H1 (cell line): ENCODE measurements around the gene PRDM5. TPM values are rescaled to one million over a fixed set of nuclear protein-coding genes. Genes with fewer than 3 reads are reported as not detected.
A peak's percentile ranks its signal among the peaks of the same experiment; 100 is the strongest.

Experiments
- CTCF ChIA-PET: fragments of 300-600 bp; sonication (Branson Sonifier 250); formaldehyde crosslinking; loops from one replicate; lab custom pipeline; 2021; ENCODE audit not compliant: partially characterized antibody; lab: Charles Lee
- POLR2A ChIA-PET: fragments of 300-600 bp; sonication (Branson Sonifier 250); formaldehyde crosslinking; loops from one replicate; lab custom pipeline; 2021; ENCODE audit warnings: inconsistent platforms; ENCODE audit not compliant: partially characterized antibody; lab: Charles Lee
- DNase-seq, 2 experiments: peaks; one replicate each; pipeline versions ENCODE4 v3.0.0 to v3.0.0-alpha.2; 2010 to 2022; ENCODE audit warnings: low spot score in 2 of 2, low read depth in 1 of 2, mixed read lengths in 1 of 2
- FAIRE-seq: peaks from 2 replicates; lab custom pipeline; 2011; peaks lifted over from hg19 to GRCh38; lab: Jason Lieb, UNC
- H2AFZ ChIP-seq: 2 replicates; pipeline ENCODE4 v1.8.1; 2012; ENCODE audit warnings: low read length, inconsistent platforms
- H2AK5ac ChIP-seq: 2 replicates; pipeline ENCODE4 v1.6.1; 2013; ENCODE audit warnings: low read depth, low read length
- H2BK120ac ChIP-seq: replicated peaks from 2 replicates; pipeline ENCODE3; 2013; ENCODE audit warnings: low read depth, low read length, inconsistent platforms
- H2BK12ac ChIP-seq: 2 replicates; pipeline ENCODE4 v1.6.1; 2013; ENCODE audit warnings: low read depth, low read length
- H2BK15ac ChIP-seq: 2 replicates; pipeline ENCODE4 v1.6.1; 2013; ENCODE audit warnings: low read length
- H2BK20ac ChIP-seq: 2 replicates; pipeline ENCODE4 v1.6.1; 2013; ENCODE audit warnings: low read length
- H2BK5ac ChIP-seq: 2 replicates; pipeline ENCODE4 v1.6.1; 2013; ENCODE audit warnings: low read depth, low read length
- H3K14ac ChIP-seq: 2 replicates; pipeline ENCODE4 v1.6.1; 2013; ENCODE audit warnings: inconsistent platforms; ENCODE audit not compliant: insufficient read length
- H3K18ac ChIP-seq: 2 replicates; pipeline ENCODE4 v1.6.1; 2013; ENCODE audit warnings: low read length; ENCODE audit errors: extremely low read depth
- H3K23ac ChIP-seq: 2 replicates; pipeline ENCODE4 v1.6.1; 2013; ENCODE audit warnings: inconsistent platforms; ENCODE audit not compliant: insufficient read length
- H3K23me2 ChIP-seq: 2 replicates; pipeline ENCODE4 v1.6.1; 2013; ENCODE audit warnings: low read depth, low read length
- H3K27ac ChIP-seq: 2 replicates; pipeline ENCODE4 v1.6.1; 2011; ENCODE audit warnings: low read depth, low read length, inconsistent platforms
- H3K27me3 ChIP-seq, 4 experiments: replicated peaks in 1 of 4; 1 replicate in 1 of 4; 2 replicates in 3 of 4; pipeline versions ENCODE4 v1.6.1 to v1.8.1; 2011 to 2013; ENCODE audit warnings: low read length in 3 of 4, mild to moderate bottlenecking in 3 of 4, inconsistent platforms in 2 of 4, mixed read lengths in 2 of 4, moderate library complexity in 1 of 4; ENCODE audit not compliant: control insufficient read depth in 3 of 4, insufficient read depth in 3 of 4; ENCODE audit errors: extremely low read depth in 1 of 4
- H3K36me3 ChIP-seq, 4 experiments: 2 replicates each; pipeline versions ENCODE4 v1.6.1 to v1.8.1; 2011 to 2013; ENCODE audit warnings: mild to moderate bottlenecking in 4 of 4, low read length in 3 of 4, moderate library complexity in 2 of 4, control low read depth in 1 of 4, inconsistent platforms in 1 of 4; ENCODE audit not compliant: insufficient read depth in 4 of 4, control insufficient read depth in 2 of 4
- H3K4ac ChIP-seq: replicated peaks from 2 replicates; pipeline ENCODE3; 2013; ENCODE audit warnings: low read length, low read depth, mixed read lengths, inconsistent platforms; ENCODE audit not compliant: insufficient read length
- H3K4me1 ChIP-seq, 4 experiments: replicated peaks in 1 of 4; 1 replicate in 1 of 4; 2 replicates in 3 of 4; pipeline versions ENCODE4 v1.6.1 to v1.8.1; 2011 to 2013; ENCODE audit warnings: low read length in 3 of 4, inconsistent platforms in 2 of 4, mixed read lengths in 1 of 4; ENCODE audit not compliant: insufficient read depth in 4 of 4, control insufficient read depth in 3 of 4
- H3K4me2 ChIP-seq, 2 experiments: 2 replicates each; pipeline versions ENCODE4 v1.6.1 to v1.8.1; 2011 to 2013; ENCODE audit warnings: low read depth in 2 of 2, low read length in 2 of 2, control low read depth in 1 of 2, inconsistent platforms in 1 of 2, mild to moderate bottlenecking in 1 of 2; ENCODE audit not compliant: insufficient read depth in 1 of 2
- H3K4me3 ChIP-seq, 4 experiments: fragments of 200-600, 300-600 bp in 1 of 4; sonication (generic), shearing (Covaris generic), sonication (Bioruptor Twin) in 1 of 4; 2 replicates each; pipeline versions ENCODE4 v1.5.1 to v1.8.1; 2011 to 2016; ENCODE audit warnings: low read length in 4 of 4, low read depth in 3 of 4, control low read depth in 2 of 4, inconsistent platforms in 2 of 4, mild to moderate bottlenecking in 2 of 4, mixed read lengths in 1 of 4, moderate library complexity in 1 of 4; ENCODE audit not compliant: insufficient read depth in 2 of 4; ENCODE audit errors: extremely low read depth in 1 of 4
- H3K56ac ChIP-seq: replicated peaks from 2 replicates; pipeline ENCODE3; 2013; ENCODE audit warnings: low read depth, mild to moderate bottlenecking, mixed read lengths, low read length, inconsistent platforms; ENCODE audit not compliant: insufficient read length
- H3K79me1 ChIP-seq: 2 replicates; pipeline ENCODE4 v1.6.1; 2013; ENCODE audit warnings: low read depth, low read length, control low read depth
- H3K79me2 ChIP-seq, 2 experiments: 2 replicates each; pipeline versions ENCODE4 v1.6.1 to v1.8.1; 2012 to 2013; ENCODE audit warnings: low read length in 2 of 2, mild to moderate bottlenecking in 2 of 2, inconsistent platforms in 1 of 2; ENCODE audit not compliant: insufficient read depth in 2 of 2, control insufficient read depth in 1 of 2
- H3K9ac ChIP-seq, 4 experiments: replicated peaks in 1 of 4; 1 replicate in 1 of 4; 2 replicates in 3 of 4; pipeline versions ENCODE4 v1.6.1 to v1.8.1; 2011 to 2013; ENCODE audit warnings: low read depth in 3 of 4, low read length in 3 of 4, control low read depth in 2 of 4, mild to moderate bottlenecking in 2 of 4, moderate library complexity in 2 of 4, inconsistent platforms in 1 of 4; ENCODE audit errors: extremely low read depth in 1 of 4
- H3K9me3 ChIP-seq, 2 experiments: 2 replicates each; pipeline versions ENCODE4 v1.6.1 to v1.8.1; 2012 to 2013; ENCODE audit warnings: mild to moderate bottlenecking in 2 of 2, moderate library complexity in 2 of 2, control low read depth in 1 of 2, inconsistent platforms in 1 of 2, low read depth in 1 of 2, low read length in 1 of 2, mixed read lengths in 1 of 2; ENCODE audit not compliant: insufficient read depth in 2 of 2
- H4K20me1 ChIP-seq, 2 experiments: replicated peaks in 1 of 2; 2 replicates each; pipeline versions ENCODE3 to v1.8.1; 2011 to 2013; ENCODE audit warnings: inconsistent platforms in 2 of 2, low read length in 2 of 2, mild to moderate bottlenecking in 1 of 2; ENCODE audit not compliant: insufficient read depth in 2 of 2, control insufficient read depth in 1 of 2
- H4K5ac ChIP-seq: 2 replicates; pipeline ENCODE4 v1.6.1; 2013; ENCODE audit warnings: low read length, low read depth, mixed read lengths, inconsistent platforms; ENCODE audit not compliant: insufficient read length
- H4K8ac ChIP-seq: 2 replicates; pipeline ENCODE4 v1.8.0; 2013; ENCODE audit warnings: mild to moderate bottlenecking, moderate library complexity, low read length, inconsistent platforms; ENCODE audit not compliant: insufficient read depth; ENCODE audit errors: extremely low read depth
- H4K91ac ChIP-seq: replicated peaks from 2 replicates; pipeline ENCODE3; 2013; ENCODE audit warnings: low read length, mixed read lengths, inconsistent platforms; ENCODE audit not compliant: insufficient read length
- ATF3 ChIP-seq: IDR thresholded peaks from 2 replicates; pipeline ENCODE4 v1.6.1; 2011; ENCODE audit warnings: low read depth, mild to moderate bottlenecking, low read length; ENCODE audit not compliant: insufficient read depth
- BRCA1 ChIP-seq: IDR thresholded peaks from 2 replicates; pipeline ENCODE4 v1.6.1; 2012; ENCODE audit warnings: low read depth, low read length, improper control_type of control experiment
- CBX8 ChIP-seq: fragments of 300-800, 300-1000 bp; sonication (generic); IDR thresholded peaks from 2 replicates; pipeline ENCODE4 v1.7.1; 2016; ENCODE audit warnings: low read depth, low read length, borderline replicate concordance
- CEBPB ChIP-seq: IDR thresholded peaks from 2 replicates; pipeline ENCODE4 v1.6.1; 2012; ENCODE audit warnings: low read depth, low read length
- E2F6 ChIP-seq: IDR thresholded peaks from 2 replicates; pipeline ENCODE4 v1.6.1; 2012; ENCODE audit warnings: inconsistent platforms
- KDM4A ChIP-seq: IDR thresholded peaks from one replicate; pipeline ENCODE4 v1.7.1; 2012; ENCODE audit warnings: low read depth, mild to moderate bottlenecking, moderate library complexity, low read length, inconsistent platforms; ENCODE audit not compliant: severe bottlenecking
- MAFK ChIP-seq: IDR thresholded peaks from 2 replicates; pipeline ENCODE4 v1.6.1; 2012; ENCODE audit warnings: low read depth, mild to moderate bottlenecking, improper control_type of control experiment, low read length
- RFX5 ChIP-seq: IDR thresholded peaks from 2 replicates; pipeline ENCODE4 v1.6.1; 2011; ENCODE audit warnings: low read depth, low read length, improper control_type of control experiment, borderline replicate concordance
- RNF2 ChIP-seq: fragments of 200-900, 300-1000 bp; sonication (generic); IDR thresholded peaks from 2 replicates; pipeline ENCODE4 v1.7.1; 2016; ENCODE audit warnings: borderline replicate concordance, low read depth, mild to moderate bottlenecking, antibody characterized with exemption, low read length; ENCODE audit not compliant: poor library complexity, severe bottlenecking; ENCODE audit errors: missing control alignments
- SP2 ChIP-seq: IDR thresholded peaks from 2 replicates; pipeline ENCODE4 v1.6.1; 2012; ENCODE audit warnings: mild to moderate bottlenecking, low read length, inconsistent platforms
- SUZ12 ChIP-seq: fragments of 200-600 bp; sonication (generic); IDR thresholded peaks from 2 replicates; pipeline ENCODE4 v1.6.1; 2012; ENCODE audit warnings: mild to moderate bottlenecking, inconsistent platforms, low read length, moderate library complexity, mixed read lengths
- WGBS, 2 experiments: shearing (Covaris generic) in 1 of 2; methylation state at CpG; one replicate each; pipeline versions ENCODE4 v1.1.6 to v1.1.7; 2013 to 2015; ENCODE audit warnings: low lambda C conversion rate in 2 of 2, mixed read lengths in 2 of 2, inconsistent platforms in 1 of 2, low coverage in 1 of 2, missing lambda C conversion rate in 1 of 2; ENCODE audit not compliant: insufficient replicate concordance in 2 of 2, insufficient coverage in 1 of 2, insufficient read length in 1 of 2; ENCODE audit errors: extremely low coverage in 1 of 2, missing lambda C conversion rate in 1 of 2; 5-methylcytosine and 5-hydroxymethylcytosine counted together
- polyA plus RNA-seq, 7 experiments: library from polyadenylated mRNA; depleted of rRNA in 3 of 7; stranded (reverse) in 5 of 7; unstranded in 2 of 7; fragments of >200 nt in 5 of 7; fragments of 200-250 nt in 2 of 7; gene quantifications; 1 replicate in 5 of 7; 2 replicates in 1 of 7; 4 replicates in 1 of 7; pipeline versions ENCODE4 v1.2.1 to v1.2.3, GENCODE V29; 2011 to 2013; ENCODE audit warnings: missing spikeins in 2 of 7, mixed read lengths in 2 of 7
- total RNA-seq: library from RNA; stranded (reverse); fragmentation: NEBNext Ultra II Directional; extraction: Animal tissue kit (Norgen Biotek cat#: 25700); gene quantifications from 2 replicates; pipeline ENCODE4 v1.2.1, GENCODE V29; 2021

The PRDM5 gene
- total and polyA plus RNA-seq, 2 of the 8 experiments (the other 6 are each of a cell fraction or from before 2014, with no cell fraction given): 8.2 to 23.4 TPM

DNA sequence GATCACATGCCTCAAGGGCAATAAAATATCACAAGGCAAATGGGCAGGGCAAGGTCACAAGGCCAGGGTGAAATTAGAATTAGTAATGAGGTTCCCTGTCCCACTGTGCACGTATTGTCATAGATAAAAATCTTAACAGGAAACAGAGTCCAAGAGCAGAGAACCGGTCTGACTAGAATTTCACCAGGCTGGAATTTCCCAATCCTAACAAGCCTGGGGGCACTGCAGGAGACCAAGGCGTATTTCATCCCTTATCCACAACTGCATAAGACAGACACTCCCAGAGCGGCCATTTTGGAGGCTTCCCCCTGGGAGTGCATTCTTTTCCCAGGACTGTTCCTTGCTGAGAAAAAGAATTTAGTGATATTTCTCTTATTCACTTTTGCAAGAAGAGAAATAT, 25.9 kb upstream of the PRDM5 start:
- Histone ChIP-seq H3K9ac (no peak overlapping the region), H3K18ac (no peak overlapping the region), H3K4me1 (no peaks in the 10 kb centered on the region), H3K56ac (no peak overlapping the region), H3K14ac (no peak overlapping the region), H2AK5ac (no peak overlapping the region), H3K23me2 (no peaks in the 10 kb centered on the region; the same call in 1 of the 2 replicates), H3K4ac (no peak overlapping the region), H3K23ac (no peak overlapping the region), H3K79me1 (no peaks in the 10 kb centered on the region), H2BK120ac (no peak overlapping the region), H4K20me1 (no peaks in the 10 kb centered on the region), H4K91ac (no peak overlapping the region), H3K79me2 (no peaks in the 10 kb centered on the region), H2BK15ac (no peak overlapping the region), H4K8ac (no peak overlapping the region), H3K27ac (no peak overlapping the region), H4K5ac (no peak overlapping the region), H3K36me3 (0 out of 8 replicates have a peak, but pooled peaks cover 0 to 3% (median 0%) of the 10 kb centered on the region in 4 experiments), H2BK5ac (no peak overlapping the region), H2BK20ac (no peak overlapping the region), H3K4me3 (no peak overlapping the region), H3K27me3 (no peaks in the 10 kb centered on the region), H3K9me3 (peaks cover 4 to 13% of the 10 kb centered on the region in 2 experiments; a peak in 3 of 4 replicates), H2AFZ (no peak overlapping the region), H2BK12ac (no peak overlapping the region), H3K4me2 (no peak overlapping the region)
- ChIA-PET CTCF (no interaction called here), POLR2A (no interaction called here)
- WGBS, 2 experiments: 93% methylated on average over 4 of the region's 4 CpGs; no CpG with 5 or more reads in 1 of the 2 experiments
- DNase-seq (no peak), FAIRE-seq (no peak)
- TF ChIP-seq ATF3 (no peak), CEBPB (0 out of 2 replicates have a peak, but pooled peaks have one; percentile 15), E2F6 (no peak), MAFK (no peak), RNF2 (no peak), KDM4A (no peak), CBX8 (no peak), BRCA1 (no peak), SP2 (no peak), SUZ12 (no peak), RFX5 (no peak)
